Subcutaneous abdominal adipose tissue (tissue), 5 donors: ENCODE measurements around the gene ZNF808.
"Not testable (repeated sequence)": the region's sequence is repeated elsewhere in the genome, so short reads cannot be mapped to it uniquely, and the experiment has no call there.

Experiments
- H3K27ac ChIP-seq: one replicate; pipeline ENCODE4 v1.7.0; 2013; ENCODE audit warnings: low read depth, mild to moderate bottlenecking, inconsistent platforms, low read length, moderate library complexity
- H3K27me3 ChIP-seq, 5 donors: one replicate each; pipeline ENCODE4 v1.7.0; 2013; ENCODE audit warnings: low read length in 5 of 5, inconsistent platforms in 1 of 5; ENCODE audit not compliant: control insufficient read depth in 5 of 5, insufficient read depth in 4 of 5
- H3K36me3 ChIP-seq, 5 donors: one replicate each; pipeline ENCODE4 v1.7.0; 2013; ENCODE audit warnings: low read length in 5 of 5; ENCODE audit not compliant: control insufficient read depth in 5 of 5, insufficient read depth in 5 of 5
- H3K4me1 ChIP-seq, 5 donors: one replicate each; pipeline ENCODE4 v1.7.0; 2013; ENCODE audit warnings: low read length in 5 of 5, mild to moderate bottlenecking in 3 of 5, moderate library complexity in 1 of 5; ENCODE audit not compliant: control insufficient read depth in 5 of 5, insufficient read depth in 5 of 5
- H3K4me3 ChIP-seq, 5 donors: one replicate each; pipeline ENCODE4 v1.7.0; 2013; ENCODE audit warnings: low read length in 5 of 5, low read depth in 1 of 5
- H3K9ac ChIP-seq, 5 donors: one replicate each; pipeline ENCODE4 v1.7.0; 2013; ENCODE audit warnings: low read length in 5 of 5, mild to moderate bottlenecking in 4 of 5, moderate library complexity in 3 of 5
- H3K9me3 ChIP-seq, 5 donors: one replicate each; pipeline ENCODE4 v1.7.0; 2013; ENCODE audit warnings: low read length in 5 of 5; ENCODE audit not compliant: control insufficient read depth in 5 of 5
- donor health status: healthy.
- donor health status: healthy.
- donor health status: healthy.
- donor health status: healthy.
- donor health status: healthy.

The ZNF808 gene

GRCh38 chr19:52585604-52586003 lies 58.1 kb downstream of the ZNF808 start:
- peaks cover 0 to 6% (median 0%) of the 10 kb centered on the region in 5 donors for H3K4me1 ChIP-seq
- no peak overlapping the region for H3K4me3 ChIP-seq
- peaks cover 0 to 17% (median 4%) of the 10 kb centered on the region in 5 donors for H3K9me3 ChIP-seq
- no peak overlapping the region for H3K27ac ChIP-seq
- peaks cover 26 to 50% (median 36%) of the 10 kb centered on the region in 5 donors for H3K36me3 ChIP-seq
- H3K9ac ChIP-seq = no peak overlapping the region
- H3K27me3 ChIP-seq = no peaks in the 10 kb centered on the region

- Histone ChIP-seq H3K27me3 (no peaks in the 10 kb centered on the region), H3K9me3 (no peaks in the 10 kb centered on the region), H3K9ac (no peak overlapping the region), H3K27ac (no peak overlapping the region), H3K4me3 (no peak overlapping the region), H3K4me1 (no peaks in the 10 kb centered on the region), H3K36me3 (peaks cover 5 to 28% (median 15%) of the 10 kb centered on the region in 5 donors)
Measured at GRCh38 chr19:52590728-52591127, 63.3 kb downstream of the ZNF808 start.

- Histone ChIP-seq H3K4me3 (no peak overlapping the region), H3K36me3 (peaks cover 12 to 39% (median 23%) of the 10 kb centered on the region in 5 donors), H3K9me3 (no peaks in the 10 kb centered on the region), H3K27ac (no peak overlapping the region), H3K9ac (no peak overlapping the region), H3K4me1 (no peaks in the 10 kb centered on the region), H3K27me3 (no peaks in the 10 kb centered on the region)
Measured at GRCh38 chr19:52592301-52592700, 64.8 kb downstream of the ZNF808 start.

- not testable (repeated sequence) for H3K4me3 ChIP-seq, H3K4me1 ChIP-seq, H3K9ac ChIP-seq, H3K9me3 ChIP-seq, H3K27me3 ChIP-seq, H3K27ac ChIP-seq
- peaks cover 12 to 39% (median 19%) of the 10 kb centered on the region in 5 donors for H3K36me3 ChIP-seq
Measured at GRCh38 chr19:52593441-52593840, 66.0 kb downstream of the ZNF808 start.

GRCh38 chr19:52599241-52599640 lies 71.8 kb downstream of the ZNF808 start:
- no peak overlapping the region for H3K27ac ChIP-seq
- no peaks in the 10 kb centered on the region for H3K27me3 ChIP-seq
- H3K4me3 ChIP-seq = no peak overlapping the region
- peaks cover 0 to 3% (median 0%) of the 10 kb centered on the region in 5 donors for H3K9me3 ChIP-seq
- no peak overlapping the region for H3K9ac ChIP-seq
- H3K4me1 ChIP-seq = peaks cover 0 to 19% (median 17%) of the 10 kb centered on the region in 5 donors
- H3K36me3 ChIP-seq = peaks cover 10 to 19% (median 15%) of the 10 kb centered on the region in 5 donors

GRCh38 chr19:52600639-52601024 lies 73.2 kb downstream of the ZNF808 start:
- Histone ChIP-seq H3K27ac (peak overlapping the region; percentile 69), H3K9me3 (peaks cover 0 to 4% (median 0%) of the 10 kb centered on the region in 5 donors), H3K4me3 (peak overlapping the region; percentile 58 to 89 (median 85)), H3K4me1 (peaks cover 0 to 19% (median 17%) of the 10 kb centered on the region in 5 donors), H3K27me3 (no peaks in the 10 kb centered on the region), H3K9ac (peak overlapping the region in 4 of 5 donors; percentile 38 to 83 (median 42)), H3K36me3 (peaks cover 8 to 16% (median 12%) of the 10 kb centered on the region in 5 donors)

- H3K4me1 ChIP-seq = peaks cover 0 to 19% (median 17%) of the 10 kb centered on the region in 5 donors
- no peaks in the 10 kb centered on the region for H3K27me3 ChIP-seq
- H3K9me3 ChIP-seq = peaks cover 0 to 6% (median 0%) of the 10 kb centered on the region in 5 donors
- peaks cover 1 to 9% (median 6%) of the 10 kb centered on the region in 5 donors for H3K36me3 ChIP-seq
- H3K27ac ChIP-seq = peak overlapping the region; percentile 69
- peak overlapping the region; percentile 61 to 89 (median 85) for H3K4me3 ChIP-seq
- H3K9ac ChIP-seq = peak overlapping the region; percentile 64 to 87 (median 86)
Measured at GRCh38 chr19:52601025-52601973, 73.8 kb downstream of the ZNF808 start.

- H3K27ac ChIP-seq, H3K36me3 ChIP-seq, H3K27me3 ChIP-seq: not testable (repeated sequence)
- Histone ChIP-seq H3K4me1 (peaks cover 0 to 19% (median 17%) of the 10 kb centered on the region in 5 donors), H3K9me3 (peaks cover 0 to 12% (median 5%) of the 10 kb centered on the region in 5 donors), H3K4me3 (peak overlapping the region; percentile 2 to 89 (median 85)), H3K9ac (peak overlapping the region in 4 of 5 donors; percentile 64 to 86 (median 84))
Measured at GRCh38 chr19:52601974-52602366, 74.5 kb downstream of the ZNF808 start.

GRCh38 chr19:52602941-52603340 lies 75.5 kb downstream of the ZNF808 start:
- H3K27ac ChIP-seq = no peak overlapping the region
- H3K4me1 ChIP-seq = peaks cover 0 to 19% (median 17%) of the 10 kb centered on the region in 5 donors
- H3K9ac ChIP-seq = no peak overlapping the region
- peaks cover 0 to 12% (median 5%) of the 10 kb centered on the region in 5 donors for H3K9me3 ChIP-seq
- no peaks in the 10 kb centered on the region for H3K27me3 ChIP-seq
- no peaks in the 10 kb centered on the region for H3K36me3 ChIP-seq
- no peak overlapping the region for H3K4me3 ChIP-seq
